Common myeloid progenitor, CD34-positive (primary cell): Measurements from ENCODE around the gene AANAT.
A peak's percentile ranks its signal among the peaks of the same experiment; 100 is the strongest.

Source experiments
- CTCF ChIA-PET: fragments of 350-600 bp; sonication (Branson Sonifier 250); formaldehyde crosslinking; loops from one replicate; lab custom pipeline; 2021; ENCODE audit warnings: antibody characterized with exemption; lab: Charles Lee
- POLR2A ChIA-PET: fragments of 350-600 bp; sonication (Branson Sonifier 250); formaldehyde crosslinking; loops from one replicate; lab custom pipeline; 2021; ENCODE audit warnings: antibody characterized with exemption; lab: Charles Lee
- DNase-seq, 3 donors: peaks; one replicate each; pipeline versions ENCODE4 v3.0.0 to v3.0.0-alpha.2; 2013
- H3K27ac ChIP-seq, 2 experiments: 1 replicate in 1 of 2; 2 replicates in 1 of 2; pipeline ENCODE4 v1.7.0; 2013; ENCODE audit warnings: inconsistent platforms in 2 of 2, low read length in 2 of 2, mild to moderate bottlenecking in 2 of 2, low read depth in 1 of 2, moderate library complexity in 1 of 2; ENCODE audit not compliant: severe bottlenecking in 2 of 2, insufficient read depth in 1 of 2, poor library complexity in 1 of 2
- H3K27me3 ChIP-seq, 5 experiments: replicated peaks in 2 of 5; 1 replicate in 3 of 5; 2 replicates in 2 of 5; pipeline versions ENCODE4 v1.6.1 to v1.7.0; 2013; ENCODE audit warnings: low read length in 4 of 5, mild to moderate bottlenecking in 2 of 5, moderate library complexity in 2 of 5, inconsistent platforms in 1 of 5; ENCODE audit not compliant: insufficient read depth in 5 of 5, control insufficient read depth in 4 of 5
- H3K36me3 ChIP-seq, 4 experiments: 1 replicate in 2 of 4; 2 replicates in 2 of 4; pipeline versions ENCODE4 v1.6.1 to v1.7.0; 2013; ENCODE audit warnings: low read length in 3 of 4, control low read depth in 1 of 4, mild to moderate bottlenecking in 1 of 4; ENCODE audit not compliant: control insufficient read depth in 4 of 4, insufficient read depth in 4 of 4
- H3K4me1 ChIP-seq, 4 experiments: 1 replicate in 3 of 4; 2 replicates in 1 of 4; pipeline versions ENCODE4 v1.6.1 to v1.7.1; 2013; ENCODE audit warnings: low read length in 3 of 4, mild to moderate bottlenecking in 3 of 4, control low read depth in 1 of 4, inconsistent platforms in 1 of 4, moderate library complexity in 1 of 4; ENCODE audit not compliant: control insufficient read depth in 4 of 4, insufficient read depth in 4 of 4; ENCODE audit errors: control extremely low read depth in 1 of 4
- H3K4me3 ChIP-seq, 7 experiments: 1 replicate in 4 of 7; 2 replicates in 3 of 7; pipeline versions ENCODE4 v1.5.1 to v1.7.0; 2013; ENCODE audit warnings: mild to moderate bottlenecking in 7 of 7, low read length in 6 of 7, moderate library complexity in 6 of 7, inconsistent platforms in 2 of 7, low read depth in 2 of 7, control low read depth in 1 of 7; ENCODE audit not compliant: insufficient read depth in 4 of 7, control insufficient read depth in 1 of 7; ENCODE audit errors: extremely low read depth in 1 of 7
- H3K9me3 ChIP-seq, 5 experiments: 1 replicate in 4 of 5; 2 replicates in 1 of 5; pipeline versions ENCODE4 v1.6.1 to v1.7.1; 2013; ENCODE audit warnings: low read length in 4 of 5, mild to moderate bottlenecking in 2 of 5, inconsistent platforms in 1 of 5, low read depth in 1 of 5, moderate library complexity in 1 of 5; ENCODE audit not compliant: control insufficient read depth in 4 of 5, insufficient read depth in 2 of 5; ENCODE audit errors: control extremely low read depth in 1 of 5
- WGBS: methylation state at CpG from one replicate; pipeline ENCODE4 v1.1.5; 2013; ENCODE audit not compliant: insufficient coverage; 5-methylcytosine and 5-hydroxymethylcytosine counted together

The AANAT gene

GRCh38 chr17:76426853-76427252 is 40.5 kb upstream of the AANAT start:
- ChIA-PET POLR2A (no interaction called here), CTCF (interaction anchor here (1.0 to 3.1 kb wide), 6 partner anchors 9 to 79 kb away, joined by 3 to 8 read pairs (median 5); partner anchors contain the start of gene UBE2O)
- Histone ChIP-seq H3K4me1 (peaks cover 0 to 13% (median 2%) of the 10 kb centered on the region in 4 experiments), H3K27ac (no peak overlapping the region), H3K9me3 (no peaks in the 10 kb centered on the region), H3K27me3 (no peaks in the 10 kb centered on the region), H3K36me3 (peaks cover 0 to 10% (median 1%) of the 10 kb centered on the region in 4 experiments), H3K4me3 (no peak overlapping the region)
- DNase-seq = no peak
- WGBS = 100% methylated on average over 1 of the region's 3 CpGs

- no peak for DNase-seq
- Histone ChIP-seq H3K9me3 (no peaks in the 10 kb centered on the region), H3K4me1 (peaks cover 0 to 13% (median 2%) of the 10 kb centered on the region in 4 experiments), H3K36me3 (peaks cover 0 to 3% (median 0%) of the 10 kb centered on the region in 4 experiments), H3K27ac (no peak overlapping the region), H3K4me3 (no peak overlapping the region), H3K27me3 (no peaks in the 10 kb centered on the region)
- WGBS = 94% methylated on average over 7 of the region's 8 CpGs
- CTCF ChIA-PET = interaction anchor here (1.0 to 3.1 kb wide), 10 partner anchors 8 to 78 kb away, joined by 3 to 8 read pairs (median 4); partner anchors contain the start of gene UBE2O
- POLR2A ChIA-PET = interaction anchor here (0.7 kb wide), 1 partner anchor 306 kb away, joined by 3 read pairs; no protein-coding TSS in a partner anchor
Measured at GRCh38 chr17:76427501-76428231, 39.7 kb upstream of the AANAT start.

- Histone ChIP-seq H3K36me3 (no peaks in the 10 kb centered on the region), H3K9me3 (no peaks in the 10 kb centered on the region), H3K4me3 (no peak overlapping the region), H3K27me3 (no peaks in the 10 kb centered on the region), H3K27ac (no peak overlapping the region), H3K4me1 (peaks cover 0 to 13% (median 2%) of the 10 kb centered on the region in 4 experiments)
- POLR2A ChIA-PET = no interaction called here
- DNase-seq = no peak
- CTCF ChIA-PET = interaction anchor here (0.9 to 3.1 kb wide), 7 partner anchors 10 to 43 kb away, joined by 3 to 8 read pairs (median 5); no protein-coding TSS in a partner anchor
- WGBS = no CpG with 5 or more reads among the region's 1 CpG
Measured at GRCh38 chr17:76428511-76428910, 38.9 kb upstream of the AANAT start.

GRCh38 chr17:76431509-76431908 is 35.9 kb upstream of the AANAT start:
- peaks cover 2 to 10% (median 3%) of the 10 kb centered on the region in 4 experiments for H3K36me3 ChIP-seq
- no CpG with 5 or more reads among the region's 2 CpGs for WGBS
- H3K27ac ChIP-seq = no peak overlapping the region
- H3K4me1 ChIP-seq = peaks cover 0 to 13% (median 2%) of the 10 kb centered on the region in 4 experiments
- H3K4me3 ChIP-seq = no peak overlapping the region
- DNase-seq = no peak
- POLR2A ChIA-PET = no interaction called here
- CTCF ChIA-PET = no interaction called here
- H3K27me3 ChIP-seq = no peaks in the 10 kb centered on the region
- H3K9me3 ChIP-seq = no peaks in the 10 kb centered on the region

- POLR2A ChIA-PET = no interaction called here
Measured at GRCh38 chr17:76432004-76432403, 35.4 kb upstream of the AANAT start.

GRCh38 chr17:76432712-76433336 is 34.6 kb upstream of the AANAT start:
- Histone ChIP-seq H3K9me3 (no peaks in the 10 kb centered on the region), H3K4me3 (no peak overlapping the region), H3K27me3 (no peaks in the 10 kb centered on the region), H3K4me1 (peaks cover 0 to 3% (median 0%) of the 10 kb centered on the region in 4 experiments), H3K27ac (no peak overlapping the region), H3K36me3 (peaks cover 2 to 10% (median 4%) of the 10 kb centered on the region in 4 experiments)
- POLR2A ChIA-PET = no interaction called here
- no CpG with 5 or more reads among the region's 3 CpGs for WGBS
- peak in 2 of 3 donors; percentile 44 to 48 for DNase-seq
- CTCF ChIA-PET = interaction anchor here (0.6 kb wide), 1 partner anchor 43 kb away, joined by 3 read pairs; no protein-coding TSS in a partner anchor

More at GRCh38 chr17:76432004-76432403, 35.4 kb upstream of the AANAT start:
- Histone ChIP-seq H3K4me1 (peaks cover 0 to 10% (median 2%) of the 10 kb centered on the region in 4 experiments), H3K36me3 (peaks cover 2 to 10% (median 4%) of the 10 kb centered on the region in 4 experiments), H3K9me3 (no peaks in the 10 kb centered on the region), H3K27ac (no peak overlapping the region), H3K27me3 (no peaks in the 10 kb centered on the region), H3K4me3 (no peak overlapping the region)
- CTCF ChIA-PET = interaction anchor here (0.6 kb wide), 1 partner anchor 43 kb away, joined by 3 read pairs; no protein-coding TSS in a partner anchor
- WGBS = 100% methylated on average over 3 of the region's 6 CpGs
- no peak for DNase-seq
